C4-2B (cell line): ENCODE measurements around the gene ATP6V0E2.

Experiments
- ZFX ChIP-seq: fragments of 450-650 bp; IDR thresholded peaks from 2 replicates; pipeline ENCODE4 v1.6.1; 2017
- TF ChIP-seq, protein P1 (sequence below): fragments of 450-650 bp; conservative IDR thresholded peaks from 2 replicates; pipeline ENCODE4 v1.5.1; 2017; ENCODE audit warnings: mild to moderate bottlenecking

DNA sequence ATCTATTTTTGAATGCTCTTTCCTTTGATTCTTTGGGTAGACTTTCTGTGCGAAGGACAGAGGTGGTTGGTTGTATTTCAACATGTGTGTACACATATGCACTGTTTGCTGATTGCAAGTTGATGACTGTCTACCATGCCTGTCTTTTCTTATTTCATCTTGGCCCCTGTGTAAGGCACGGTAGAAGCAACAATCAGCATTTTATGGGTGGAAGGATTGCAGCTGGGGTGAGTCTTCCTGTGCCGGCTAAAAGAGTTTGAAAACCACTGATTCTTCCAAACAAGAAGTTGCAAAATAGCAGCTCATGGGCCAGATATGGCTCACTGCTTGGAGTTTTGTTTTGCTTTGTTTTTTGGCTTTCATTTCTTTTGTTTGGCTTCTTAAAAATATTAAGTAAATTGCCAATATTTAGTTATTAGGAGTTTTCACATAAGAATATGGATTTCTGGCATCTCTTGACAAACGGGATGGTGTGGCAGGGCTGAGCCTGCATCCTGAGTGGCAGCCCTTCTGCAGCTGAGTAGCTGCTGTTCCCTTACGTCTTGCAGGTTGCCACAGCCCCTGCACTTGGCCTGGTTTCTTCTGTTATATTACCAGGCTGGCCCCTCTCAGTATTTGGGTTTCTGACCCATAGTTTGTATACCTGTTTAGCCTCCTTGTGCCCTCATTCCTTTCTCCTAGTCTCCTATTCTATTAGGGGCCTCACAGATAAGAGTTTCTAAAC lies 28.4 kb upstream of the ATP6V0E2 start:
- TF ChIP-seq, protein P1, sequence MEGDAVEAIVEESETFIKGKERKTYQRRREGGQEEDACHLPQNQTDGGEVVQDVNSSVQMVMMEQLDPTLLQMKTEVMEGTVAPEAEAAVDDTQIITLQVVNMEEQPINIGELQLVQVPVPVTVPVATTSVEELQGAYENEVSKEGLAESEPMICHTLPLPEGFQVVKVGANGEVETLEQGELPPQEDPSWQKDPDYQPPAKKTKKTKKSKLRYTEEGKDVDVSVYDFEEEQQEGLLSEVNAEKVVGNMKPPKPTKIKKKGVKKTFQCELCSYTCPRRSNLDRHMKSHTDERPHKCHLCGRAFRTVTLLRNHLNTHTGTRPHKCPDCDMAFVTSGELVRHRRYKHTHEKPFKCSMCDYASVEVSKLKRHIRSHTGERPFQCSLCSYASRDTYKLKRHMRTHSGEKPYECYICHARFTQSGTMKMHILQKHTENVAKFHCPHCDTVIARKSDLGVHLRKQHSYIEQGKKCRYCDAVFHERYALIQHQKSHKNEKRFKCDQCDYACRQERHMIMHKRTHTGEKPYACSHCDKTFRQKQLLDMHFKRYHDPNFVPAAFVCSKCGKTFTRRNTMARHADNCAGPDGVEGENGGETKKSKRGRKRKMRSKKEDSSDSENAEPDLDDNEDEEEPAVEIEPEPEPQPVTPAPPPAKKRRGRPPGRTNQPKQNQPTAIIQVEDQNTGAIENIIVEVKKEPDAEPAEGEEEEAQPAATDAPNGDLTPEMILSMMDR, result no peak
- TF ChIP-seq ZFX, result no peak
